Epithelial cell of proximal tubule (primary cell): ENCODE measurements around the gene MAP3K6. TPM values are rescaled to one million over a fixed set of nuclear protein-coding genes. Genes with fewer than 3 reads are reported as not detected.
A peak's percentile ranks its signal among the peaks of the same experiment; 100 is the strongest.

ENCODE experiments used
- DNase-seq: peaks from one replicate; pipeline ENCODE4 v3.0.0-alpha.2; 2011; ENCODE audit warnings: low read depth
- H3K4me3 ChIP-seq: 2 replicates; pipeline ENCODE4 v1.5.1; 2011; ENCODE audit warnings: low read depth, mild to moderate bottlenecking, low read length
- CTCF ChIP-seq: conservative IDR thresholded peaks from 2 replicates; pipeline ENCODE4 v1.5.1; 2012; ENCODE audit warnings: low read depth, mild to moderate bottlenecking, low read length
- total RNA-seq: library from RNA; depleted of rRNA; stranded (reverse); fragments of >200 nt; gene quantifications from 2 replicates; pipeline ENCODE4 v1.2.3, GENCODE V29; 2015

The MAP3K6 gene
- total RNA-seq, 1 donor from 2014 or later, result 15.5 TPM

- no peak overlapping the region for H3K4me3 ChIP-seq
- TF ChIP-seq CTCF, result no peak
Observed at GRCh38 chr1:27343639-27344025, 23.1 kb downstream of the MAP3K6 start.

GRCh38 chr1:27342778-27343638, 23.8 kb downstream of the MAP3K6 start:
- TF ChIP-seq CTCF, result no peak
- DNase-seq, result no peak
- no peak overlapping the region for H3K4me3 ChIP-seq

More at GRCh38 chr1:27343639-27344025, 23.1 kb downstream of the MAP3K6 start:
- DNase-seq, result no peak

- TF ChIP-seq CTCF, result no peak
- DNase-seq, result no peak
- peak overlapping the region; percentile 44 for H3K4me3 ChIP-seq
Observed at GRCh38 chr1:27342391-27342777, 24.4 kb downstream of the MAP3K6 start.

- no peak for DNase-seq
- peak within 1 kb of the TSS; percentile 44 for H3K4me3 ChIP-seq
- TF ChIP-seq CTCF, result no peak
Observed at GRCh38 chr1:27341525-27342252, 25.1 kb downstream of the MAP3K6 start, which contains the start of gene SYTL1. Gene SYTL1 (plus strand): TSS chr1:27342022. CDS start chr1:27345335, 3,313 bp downstream.

GRCh38 chr1:27339213-27339612, 27.5 kb downstream of the MAP3K6 start:
- TF ChIP-seq CTCF, result no peak

GRCh38 chr1:27338751-27339150, 28.0 kb downstream of the MAP3K6 start:
- no peak overlapping the region for H3K4me3 ChIP-seq
- DNase-seq, result no peak
- no peak for TF ChIP-seq CTCF

More at GRCh38 chr1:27339213-27339612, 27.5 kb downstream of the MAP3K6 start:
- no peak overlapping the region for H3K4me3 ChIP-seq
- DNase-seq, result no peak
